Measurements from ENCODE around the gene KRT7. TPM values are rescaled to one million over a fixed set of nuclear protein-coding genes. Genes with fewer than 3 reads are reported as not detected.
A peak's percentile ranks its signal among the peaks of the same experiment; 100 is the strongest.

The KRT7 gene
- total RNA-seq, 1 donor from 2014 or later, result 664 TPM

DNA sequence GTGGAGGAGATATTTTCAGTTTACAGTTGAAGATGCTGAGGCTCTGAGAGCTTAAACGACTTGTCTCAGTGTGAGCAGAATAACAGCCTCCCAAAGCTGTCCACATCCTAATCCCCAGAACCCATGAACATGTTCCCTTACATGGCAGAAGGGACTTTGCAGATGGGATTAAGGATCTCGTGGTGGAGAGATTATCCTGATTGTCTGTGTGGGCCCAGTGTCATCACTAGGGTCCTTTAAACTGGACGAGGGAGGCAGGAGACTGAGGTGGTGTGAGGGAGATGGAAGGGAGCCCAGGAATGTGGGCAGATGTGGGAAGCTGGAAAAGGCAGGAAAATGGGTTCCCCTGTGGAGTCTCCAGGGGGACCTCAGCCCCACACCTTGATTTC lies 31.6 kb upstream of the KRT7 start:
- no peaks in the 10 kb centered on the region for H3K9me3 ChIP-seq
- DNase-seq, result peak; percentile 17
- ATAC-seq, result no peak
- no peak overlapping the region for H3K27ac ChIP-seq
- H3K36me3 ChIP-seq, result no peaks in the 10 kb centered on the region
- intact Hi-C loops (cut with DNase I), result no loop called here
- TF ChIP-seq, protein P1, sequence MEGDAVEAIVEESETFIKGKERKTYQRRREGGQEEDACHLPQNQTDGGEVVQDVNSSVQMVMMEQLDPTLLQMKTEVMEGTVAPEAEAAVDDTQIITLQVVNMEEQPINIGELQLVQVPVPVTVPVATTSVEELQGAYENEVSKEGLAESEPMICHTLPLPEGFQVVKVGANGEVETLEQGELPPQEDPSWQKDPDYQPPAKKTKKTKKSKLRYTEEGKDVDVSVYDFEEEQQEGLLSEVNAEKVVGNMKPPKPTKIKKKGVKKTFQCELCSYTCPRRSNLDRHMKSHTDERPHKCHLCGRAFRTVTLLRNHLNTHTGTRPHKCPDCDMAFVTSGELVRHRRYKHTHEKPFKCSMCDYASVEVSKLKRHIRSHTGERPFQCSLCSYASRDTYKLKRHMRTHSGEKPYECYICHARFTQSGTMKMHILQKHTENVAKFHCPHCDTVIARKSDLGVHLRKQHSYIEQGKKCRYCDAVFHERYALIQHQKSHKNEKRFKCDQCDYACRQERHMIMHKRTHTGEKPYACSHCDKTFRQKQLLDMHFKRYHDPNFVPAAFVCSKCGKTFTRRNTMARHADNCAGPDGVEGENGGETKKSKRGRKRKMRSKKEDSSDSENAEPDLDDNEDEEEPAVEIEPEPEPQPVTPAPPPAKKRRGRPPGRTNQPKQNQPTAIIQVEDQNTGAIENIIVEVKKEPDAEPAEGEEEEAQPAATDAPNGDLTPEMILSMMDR (IDR thresholded peaks at IDR 0.05), result no peak
- H3K4me1 ChIP-seq, result peaks cover 26% of the 10 kb centered on the region
- H3K4me3 ChIP-seq, result no peak overlapping the region
- H3K27me3 ChIP-seq, result no peaks in the 10 kb centered on the region

DNA sequence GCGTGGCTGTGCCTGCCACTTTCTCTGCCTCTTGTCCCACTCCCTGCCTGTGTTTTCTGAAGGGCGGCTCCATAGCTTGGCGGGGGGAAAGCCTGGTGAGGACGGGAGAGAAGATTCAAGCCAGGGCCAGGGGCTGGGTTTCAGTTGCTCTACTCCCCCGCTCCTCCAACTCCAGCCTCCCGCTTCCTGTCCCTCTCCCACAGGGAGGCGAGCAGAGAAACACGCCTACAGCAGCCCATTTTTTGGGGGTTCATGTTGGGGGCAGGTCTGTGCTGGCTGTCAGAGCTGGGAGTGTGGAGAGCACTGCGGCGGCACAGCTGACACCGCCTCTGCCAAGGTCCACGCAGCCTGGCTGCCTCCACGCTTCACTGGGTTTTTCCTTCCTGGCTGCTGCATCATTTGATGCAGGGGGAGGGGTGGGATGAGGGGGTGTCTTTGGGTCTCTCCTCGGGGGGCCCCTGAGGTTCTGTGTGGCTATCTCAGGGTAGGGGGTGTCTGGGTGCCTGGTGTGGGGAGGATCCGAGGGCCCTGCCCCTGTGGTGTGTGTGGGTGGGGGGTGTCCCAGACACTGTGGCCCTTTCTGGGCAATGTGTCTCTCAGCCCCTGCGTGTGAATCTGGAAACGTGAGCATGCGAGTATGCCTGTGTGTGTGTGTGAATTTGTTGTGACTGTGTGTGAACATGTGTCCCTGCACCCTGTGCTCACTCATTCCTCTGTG lies 30.5 kb upstream of the KRT7 start:
- intact Hi-C loops (cut with DNase I), result no loop called here
- Histone ChIP-seq H3K27me3 (no peaks in the 10 kb centered on the region), H3K9me3 (no peaks in the 10 kb centered on the region), H3K27ac (no peak overlapping the region), H3K4me1 (peaks cover 24% of the 10 kb centered on the region), H3K36me3 (no peaks in the 10 kb centered on the region), H3K4me3 (no peak overlapping the region)
- TF ChIP-seq, protein P1 (IDR thresholded peaks at IDR 0.05), result no peak
- DNase-seq (peak; percentile 65), ATAC-seq (no peak)

DNA sequence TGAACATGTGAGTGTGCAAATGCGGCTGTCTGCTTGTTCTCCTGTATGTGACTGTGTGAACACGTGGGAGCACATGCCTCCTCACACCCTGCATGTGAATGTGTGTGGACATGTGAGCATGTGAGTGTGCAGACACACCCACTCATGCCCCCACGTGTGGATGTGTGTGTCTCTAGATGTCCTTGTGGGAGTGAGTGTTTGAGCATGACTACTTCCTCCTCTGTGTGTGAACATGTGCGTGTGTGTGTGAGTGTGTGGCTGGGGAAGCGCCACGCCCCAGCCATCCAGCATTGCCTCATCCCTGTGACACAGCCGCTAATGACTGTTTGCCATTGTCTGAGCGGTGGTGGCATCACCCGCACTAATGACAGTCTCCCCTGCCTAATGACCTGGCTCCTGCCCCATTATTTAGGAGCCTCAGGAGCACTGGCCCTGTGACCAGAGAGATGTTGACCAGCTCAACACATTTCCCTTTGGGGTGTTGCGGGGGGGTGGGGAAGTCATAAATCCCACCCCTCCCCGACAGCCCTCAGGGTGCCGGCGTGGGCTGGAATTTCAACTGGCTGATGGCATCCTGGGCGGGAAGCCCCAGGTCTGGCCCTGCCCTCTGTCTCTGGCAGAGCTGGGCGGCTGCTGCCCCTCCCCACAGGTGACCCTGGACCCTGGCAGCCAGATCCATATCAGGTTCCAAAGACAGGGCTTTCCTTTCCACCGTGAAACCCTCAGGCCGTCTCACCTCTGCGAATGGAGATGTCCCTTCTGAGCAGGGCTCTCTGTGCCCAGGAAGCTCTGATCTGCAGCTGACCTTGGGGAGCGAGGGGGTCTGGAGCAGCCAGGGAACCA lies 29.7 kb upstream of the KRT7 start:
- DNase-seq (peak; percentile 73), ATAC-seq (peak; percentile 81)
- TF ChIP-seq, protein P1 (IDR thresholded peaks at IDR 0.05), result no peak
- Histone ChIP-seq H3K36me3 (no peaks in the 10 kb centered on the region), H3K4me3 (no peak overlapping the region), H3K27ac (no peak overlapping the region), H3K9me3 (no peaks in the 10 kb centered on the region), H3K27me3 (peaks cover 4% of the 10 kb centered on the region), H3K4me1 (peaks cover 23% of the 10 kb centered on the region)
- intact Hi-C loops (cut with DNase I), result no loop called here

DNA sequence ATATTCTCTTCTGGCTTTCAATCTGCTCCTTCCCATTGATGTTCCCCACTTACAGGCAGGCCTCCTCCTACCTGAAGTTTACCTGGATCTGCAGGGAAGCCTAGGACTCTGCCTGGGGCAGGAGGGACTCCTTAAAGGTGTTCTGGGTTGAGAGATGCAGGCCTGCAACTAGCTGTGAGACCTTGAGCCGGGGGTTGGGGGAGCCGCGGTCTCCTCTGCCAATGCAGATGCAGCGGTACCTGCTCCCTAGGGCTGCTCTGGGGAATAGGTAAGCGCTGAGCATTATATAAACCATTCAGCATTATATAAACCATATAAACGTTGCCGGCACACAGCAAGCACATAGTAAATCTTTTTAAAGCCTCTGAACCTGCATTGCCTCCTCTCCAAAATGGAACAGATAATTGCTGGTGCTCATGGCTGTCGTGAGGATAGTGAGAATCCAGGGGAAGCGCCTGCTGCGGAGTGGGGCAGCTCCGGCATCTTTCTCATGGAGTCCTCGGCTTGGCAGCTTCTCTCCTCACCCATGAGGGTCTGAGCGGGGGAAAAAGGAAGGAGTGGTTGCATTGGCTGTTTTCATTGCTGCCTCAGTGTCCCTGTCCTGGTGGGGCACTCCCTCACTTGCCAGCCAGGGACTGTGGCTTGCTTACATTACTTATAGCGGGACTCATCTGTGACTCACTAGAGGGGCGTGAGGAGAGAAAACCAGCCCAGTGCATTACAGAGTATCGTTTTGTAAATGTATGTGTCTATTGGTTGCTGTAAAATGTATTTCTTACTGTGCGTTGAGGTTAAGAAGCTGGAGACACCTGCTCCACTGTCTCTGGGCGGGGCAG lies 28.7 kb upstream of the KRT7 start:
- H3K27me3 ChIP-seq, result peaks cover 4% of the 10 kb centered on the region
- no peak overlapping the region for H3K27ac ChIP-seq
- H3K4me1 ChIP-seq, result peaks cover 13% of the 10 kb centered on the region
- H3K36me3 ChIP-seq, result no peaks in the 10 kb centered on the region
- H3K4me3 ChIP-seq, result no peak overlapping the region
- DNase-seq (peak; percentile 37), ATAC-seq (no peak)
- TF ChIP-seq, protein P1 (IDR thresholded peaks at IDR 0.05), result no peak
- H3K9me3 ChIP-seq, result no peaks in the 10 kb centered on the region
- intact Hi-C loops (cut with DNase I), result no loop called here

DNA sequence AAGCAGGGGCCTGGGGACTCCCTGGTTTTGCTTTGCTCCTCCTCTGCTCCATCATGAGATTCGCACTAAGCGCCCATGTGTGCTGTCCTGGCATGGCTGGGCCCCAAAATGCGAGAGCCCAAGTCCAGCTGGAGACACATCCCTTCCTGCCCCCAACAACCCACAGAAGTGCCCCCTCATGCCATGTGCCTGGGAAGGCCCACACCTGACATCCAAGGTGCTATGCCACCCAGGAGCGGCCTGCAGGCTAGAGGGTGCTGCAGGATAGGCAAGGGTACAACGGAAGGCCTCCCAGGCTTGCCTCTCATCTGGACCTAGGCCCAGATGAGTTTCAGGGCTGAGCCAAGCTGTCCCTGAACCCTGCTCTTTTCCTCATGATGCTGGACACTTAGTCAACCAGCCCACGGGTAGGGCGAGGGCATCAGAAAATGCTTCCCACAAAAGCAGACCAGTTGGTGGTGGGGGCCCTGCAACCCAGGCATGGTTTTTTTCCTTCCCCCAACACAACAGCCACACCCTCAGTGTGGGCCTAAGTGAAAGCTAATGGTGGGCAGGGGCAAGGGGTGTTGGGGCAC lies 28.0 kb upstream of the KRT7 start:
- intact Hi-C loops (cut with DNase I), result no loop called here
- H3K36me3 ChIP-seq, result no peaks in the 10 kb centered on the region
- TF ChIP-seq, protein P1 (IDR thresholded peaks at IDR 0.05), result no peak
- ATAC-seq (no peak), DNase-seq (peak; percentile 27)
- H3K27ac ChIP-seq, result no peak overlapping the region
- H3K27me3 ChIP-seq, result peaks cover 4% of the 10 kb centered on the region
- H3K4me1 ChIP-seq, result peaks cover 13% of the 10 kb centered on the region
- H3K4me3 ChIP-seq, result no peak overlapping the region
- H3K9me3 ChIP-seq, result no peaks in the 10 kb centered on the region

All from upper lobe of right lung (tissue), 1 donor.